Measurements from ENCODE around the gene ATL2. TPM values are rescaled to one million over a fixed set of nuclear protein-coding genes. Genes with fewer than 3 reads are reported as not detected.
"Not testable (repeated sequence)": the region's sequence is repeated elsewhere in the genome, so short reads cannot be mapped to it uniquely, and the experiment has no call there.

The ATL2 gene
- total RNA-seq, 2 donors from 2014 or later = 70.9 to 88.7 TPM

GRCh38 chr2:38260972-38261371 lies 116.1 kb downstream of the ATL2 start:
- no peak overlapping the region for H3K4me3 ChIP-seq
- no peak for DNase-seq (ENCODE audit: low spot score)
- H3K36me3 ChIP-seq = no peaks in the 10 kb centered on the region
- H3K9me3 ChIP-seq = no peaks in the 10 kb centered on the region
- H3K4me1 ChIP-seq (replicated peaks) = no peaks in the 10 kb centered on the region
- no peaks in the 10 kb centered on the region for H3K27me3 ChIP-seq (replicated peaks; ENCODE audit: insufficient read depth)
- TF ChIP-seq CTCF (IDR thresholded peaks at IDR 0.05) = no peak
- TF ChIP-seq POLR2AphosphoS5 (IDR thresholded peaks at IDR 0.05) = no peak
- TF ChIP-seq POLR2A (IDR thresholded peaks at IDR 0.05) = no peak
- intact Hi-C loops (cut with DNase I) = no loop called here
- 59% methylated on average over 2 of the region's 2 CpGs for WGBS
- H3K27ac ChIP-seq = peak overlapping the region in 1 of 2 donors; percentile 17

- Histone ChIP-seq H3K36me3 (no peaks in the 10 kb centered on the region), H3K4me3 (no peak overlapping the region), H3K27me3 (replicated peaks; ENCODE audit: insufficient read depth) (no peaks in the 10 kb centered on the region), H3K9me3 (no peaks in the 10 kb centered on the region), H3K27ac (peak overlapping the region in 1 of 2 donors; percentile 17), H3K4me1 (replicated peaks) (no peaks in the 10 kb centered on the region)
- WGBS = 71% methylated on average over 11 of the region's 11 CpGs
- DNase-seq (ENCODE audit: low spot score) = no peak
- intact Hi-C loops (cut with DNase I) = no loop called here
- TF ChIP-seq POLR2AphosphoS5 (IDR thresholded peaks at IDR 0.05) (no peak), CTCF (IDR thresholded peaks at IDR 0.05) (no peak), POLR2A (IDR thresholded peaks at IDR 0.05) (no peak)
Observed at GRCh38 chr2:38260469-38260868, 116.6 kb downstream of the ATL2 start.

- WGBS = 88% methylated on average over 2 of the region's 2 CpGs
Observed at GRCh38 chr2:38259311-38259710, 117.8 kb downstream of the ATL2 start.

GRCh38 chr2:38257680-38258079 lies 119.4 kb downstream of the ATL2 start:
- H3K27ac ChIP-seq; H3K36me3 ChIP-seq; DNase-seq (ENCODE audit: low spot score); intact Hi-C loops (cut with DNase I); H3K4me3 ChIP-seq; H3K4me1 ChIP-seq (replicated peaks); H3K27me3 ChIP-seq (replicated peaks; ENCODE audit: insufficient read depth); H3K9me3 ChIP-seq: not testable (repeated sequence)
- 99% methylated on average over 6 of the region's 6 CpGs for WGBS

More at GRCh38 chr2:38259311-38259710, 117.8 kb downstream of the ATL2 start:
- TF ChIP-seq CTCF (IDR thresholded peaks at IDR 0.05) (no peak), POLR2AphosphoS5 (IDR thresholded peaks at IDR 0.05) (no peak), POLR2A (IDR thresholded peaks at IDR 0.05) (no peak)
- no peaks in the 10 kb centered on the region for H3K9me3 ChIP-seq
- H3K4me1 ChIP-seq (replicated peaks) = no peaks in the 10 kb centered on the region
- no peak overlapping the region for H3K27ac ChIP-seq
- H3K4me3 ChIP-seq = no peak overlapping the region
- DNase-seq (ENCODE audit: low spot score) = no peak
- intact Hi-C loops (cut with DNase I) = no loop called here
- no peaks in the 10 kb centered on the region for H3K36me3 ChIP-seq
- no peaks in the 10 kb centered on the region for H3K27me3 ChIP-seq (replicated peaks; ENCODE audit: insufficient read depth)

GRCh38 chr2:38256610-38257009 lies 120.5 kb downstream of the ATL2 start:
- H3K36me3 ChIP-seq = no peaks in the 10 kb centered on the region
- H3K27me3 ChIP-seq (replicated peaks; ENCODE audit: insufficient read depth) = no peaks in the 10 kb centered on the region
- no peak for TF ChIP-seq POLR2AphosphoS5 (IDR thresholded peaks at IDR 0.05)
- no peak for DNase-seq (ENCODE audit: low spot score)
- no peaks in the 10 kb centered on the region for H3K4me1 ChIP-seq (replicated peaks)
- no peak overlapping the region for H3K27ac ChIP-seq
- intact Hi-C loops (cut with DNase I) = no loop called here
- 64% methylated on average over 1 of the region's 1 CpG for WGBS
- H3K4me3 ChIP-seq = no peak overlapping the region
- no peaks in the 10 kb centered on the region for H3K9me3 ChIP-seq

GRCh38 chr2:38255211-38255610 lies 121.9 kb downstream of the ATL2 start:
- no peak for TF ChIP-seq CTCF (IDR thresholded peaks at IDR 0.05)
- TF ChIP-seq POLR2A (IDR thresholded peaks at IDR 0.05) = no peak
- TF ChIP-seq POLR2AphosphoS5 (IDR thresholded peaks at IDR 0.05) = no peak
- 75% methylated on average over 3 of the region's 3 CpGs for WGBS
- intact Hi-C loops (cut with DNase I) = no loop called here
- H3K27ac ChIP-seq = no peak overlapping the region
- DNase-seq (ENCODE audit: low spot score) = no peak
- no peaks in the 10 kb centered on the region for H3K27me3 ChIP-seq (replicated peaks; ENCODE audit: insufficient read depth)
- no peaks in the 10 kb centered on the region for H3K9me3 ChIP-seq
- H3K4me3 ChIP-seq = no peak overlapping the region
- no peaks in the 10 kb centered on the region for H3K36me3 ChIP-seq
- H3K4me1 ChIP-seq (replicated peaks) = no peaks in the 10 kb centered on the region

Measured in prostate gland (tissue), 2 donors.